Measurements from ENCODE around the gene ST7.

GRCh38 chr7:117074378-117074777 lies 121.1 kb downstream of the ST7 start:
- TF ChIP-seq PRDM15 (CRISPR knock-in tag; IDR thresholded peaks at IDR 0.05): no peak
- TF ChIP-seq CTCF (IDR thresholded peaks at IDR 0.05): no peak
- TF ChIP-seq, protein P1, sequence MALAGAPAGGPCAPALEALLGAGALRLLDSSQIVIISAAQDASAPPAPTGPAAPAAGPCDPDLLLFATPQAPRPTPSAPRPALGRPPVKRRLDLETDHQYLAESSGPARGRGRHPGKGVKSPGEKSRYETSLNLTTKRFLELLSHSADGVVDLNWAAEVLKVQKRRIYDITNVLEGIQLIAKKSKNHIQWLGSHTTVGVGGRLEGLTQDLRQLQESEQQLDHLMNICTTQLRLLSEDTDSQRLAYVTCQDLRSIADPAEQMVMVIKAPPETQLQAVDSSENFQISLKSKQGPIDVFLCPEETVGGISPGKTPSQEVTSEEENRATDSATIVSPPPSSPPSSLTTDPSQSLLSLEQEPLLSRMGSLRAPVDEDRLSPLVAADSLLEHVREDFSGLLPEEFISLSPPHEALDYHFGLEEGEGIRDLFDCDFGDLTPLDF (CRISPR knock-in tag; IDR thresholded peaks at IDR 0.05): no peak
- no peak for TF ChIP-seq FOXP4 (CRISPR knock-in tag; IDR thresholded peaks at IDR 0.05)
- TF ChIP-seq MLX (CRISPR knock-in tag; IDR thresholded peaks at IDR 0.05): no peak
- TF ChIP-seq USF1 (CRISPR knock-in tag; IDR thresholded peaks at IDR 0.05): no peak
- TF ChIP-seq, protein P2, sequence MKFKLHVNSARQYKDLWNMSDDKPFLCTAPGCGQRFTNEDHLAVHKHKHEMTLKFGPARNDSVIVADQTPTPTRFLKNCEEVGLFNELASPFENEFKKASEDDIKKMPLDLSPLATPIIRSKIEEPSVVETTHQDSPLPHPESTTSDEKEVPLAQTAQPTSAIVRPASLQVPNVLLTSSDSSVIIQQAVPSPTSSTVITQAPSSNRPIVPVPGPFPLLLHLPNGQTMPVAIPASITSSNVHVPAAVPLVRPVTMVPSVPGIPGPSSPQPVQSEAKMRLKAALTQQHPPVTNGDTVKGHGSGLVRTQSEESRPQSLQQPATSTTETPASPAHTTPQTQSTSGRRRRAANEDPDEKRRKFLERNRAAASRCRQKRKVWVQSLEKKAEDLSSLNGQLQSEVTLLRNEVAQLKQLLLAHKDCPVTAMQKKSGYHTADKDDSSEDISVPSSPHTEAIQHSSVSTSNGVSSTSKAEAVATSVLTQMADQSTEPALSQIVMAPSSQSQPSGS (CRISPR knock-in tag; IDR thresholded peaks at IDR 0.05; ENCODE audit: borderline replicate concordance, low read depth): no peak

Measured in WTC11 (cell line).